Activated naive CD4-positive, alpha-beta T cell treated with anti-CD3 and anti-CD28 coated beads, Interleukin-2, amount 50 U/mL, for 24 hours (primary cell): Measurements from ENCODE around the gene SLC50A1.
"Not testable (repeated sequence)": the region's sequence is repeated elsewhere in the genome, so short reads cannot be mapped to it uniquely, and the experiment has no call there.

Experiments used
- H3K27ac Mint-ChIP-seq: one replicate; pipeline ENCODE4 v1.8.0; 2021; ENCODE audit warnings: mild to moderate bottlenecking, mixed read lengths
- H3K27me3 Mint-ChIP-seq: one replicate; pipeline ENCODE4 v1.8.0; 2021; ENCODE audit warnings: mixed read lengths
- H3K36me3 Mint-ChIP-seq: one replicate; pipeline ENCODE4 v1.8.0; 2021; ENCODE audit warnings: mixed read lengths
- H3K4me1 Mint-ChIP-seq: one replicate; pipeline ENCODE4 v1.8.0; 2021; ENCODE audit warnings: mixed read lengths
- H3K4me3 Mint-ChIP-seq: one replicate; pipeline ENCODE4 v1.8.0; 2021; ENCODE audit warnings: mild to moderate bottlenecking, mixed read lengths
- H3K9me3 Mint-ChIP-seq: one replicate; pipeline ENCODE4 v1.8.0; 2021; ENCODE audit warnings: mixed read lengths

SLC50A1 gene

GRCh38 chr1:155140630-155140953 lies 4.9 kb downstream of the SLC50A1 start:
- peak overlapping the region; percentile 93 for H3K4me3 Mint-ChIP-seq
- H3K4me1 Mint-ChIP-seq = peaks cover 33% of the 10 kb centered on the region
- H3K36me3 Mint-ChIP-seq = peaks cover 2% of the 10 kb centered on the region
- no peaks in the 10 kb centered on the region for H3K9me3 Mint-ChIP-seq
- peak overlapping the region; percentile 93 for H3K27ac Mint-ChIP-seq
- peaks cover under 1% of the 10 kb centered on the region for H3K27me3 Mint-ChIP-seq

DNA sequence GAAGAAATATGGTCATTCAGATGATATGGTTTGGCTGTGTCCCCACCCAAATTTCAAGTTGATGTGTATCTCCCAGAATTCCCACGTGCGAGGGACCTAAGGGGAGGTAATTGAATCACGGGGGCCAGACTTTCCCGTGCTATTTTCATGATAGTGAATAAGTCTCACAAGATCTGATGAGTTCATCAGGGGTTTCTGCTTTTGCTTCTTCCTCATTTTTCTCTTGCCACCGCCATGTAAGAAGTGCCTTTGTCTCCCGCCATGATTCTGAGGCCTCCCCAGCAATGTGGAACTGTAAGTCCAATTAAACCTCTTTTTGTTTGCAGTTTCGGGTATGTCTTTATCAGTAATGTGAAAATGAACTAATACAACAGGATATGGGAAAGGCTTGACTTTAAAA lies 6.1 kb downstream of the SLC50A1 start:
- Mint-ChIP-seq H3K4me3 (no peak overlapping the region), H3K36me3 (peaks cover 2% of the 10 kb centered on the region)

GRCh38 chr1:155145491-155145890 lies 9.8 kb downstream of the SLC50A1 start:
- Mint-ChIP-seq H3K4me3 (no peak overlapping the region), H3K27me3 (peaks cover 1% of the 10 kb centered on the region), H3K27ac (no peak overlapping the region), H3K4me1 (peaks cover 2% of the 10 kb centered on the region), H3K9me3 (no peaks in the 10 kb centered on the region), H3K36me3 (no peaks in the 10 kb centered on the region)

More for the DNA sequence above, 6.1 kb downstream of the SLC50A1 start:
- H3K27ac Mint-ChIP-seq = no peak overlapping the region
- peaks cover 28% of the 10 kb centered on the region for H3K4me1 Mint-ChIP-seq
- H3K9me3 Mint-ChIP-seq = no peaks in the 10 kb centered on the region
- H3K27me3 Mint-ChIP-seq = peaks cover 1% of the 10 kb centered on the region

DNA sequence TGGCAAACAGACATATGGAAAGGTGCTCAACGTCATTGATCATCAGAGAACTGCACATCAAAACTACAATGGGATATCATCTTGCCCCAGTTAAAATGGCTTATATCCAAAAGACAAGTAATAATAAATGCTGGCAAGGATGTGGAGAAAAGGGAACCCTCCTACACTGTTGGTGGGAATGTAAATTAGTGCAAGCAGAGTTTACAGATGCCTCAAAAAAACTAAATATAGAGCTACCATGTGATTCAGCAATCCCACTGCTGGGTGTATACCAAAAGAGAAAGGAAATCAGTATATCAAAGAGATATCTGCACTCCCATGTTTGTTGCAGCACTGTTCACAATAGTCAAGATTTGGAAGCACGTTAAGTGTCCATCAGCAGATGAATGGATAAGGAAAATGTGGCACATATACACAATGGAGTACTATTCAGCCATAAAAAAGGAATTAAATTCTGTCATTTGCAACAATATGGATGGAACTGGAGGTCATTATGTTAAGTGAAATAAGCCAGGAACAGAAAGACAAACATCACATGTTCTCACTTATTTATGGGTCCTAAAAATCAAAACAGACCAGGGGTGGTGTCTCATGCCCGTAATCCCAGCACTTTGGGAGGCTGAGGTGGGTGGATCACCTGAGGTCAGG lies 20.5 kb downstream of the SLC50A1 start:
- not testable (repeated sequence) for H3K4me1 Mint-ChIP-seq, H3K4me3 Mint-ChIP-seq, H3K27ac Mint-ChIP-seq, H3K9me3 Mint-ChIP-seq, H3K36me3 Mint-ChIP-seq, H3K27me3 Mint-ChIP-seq

DNA sequence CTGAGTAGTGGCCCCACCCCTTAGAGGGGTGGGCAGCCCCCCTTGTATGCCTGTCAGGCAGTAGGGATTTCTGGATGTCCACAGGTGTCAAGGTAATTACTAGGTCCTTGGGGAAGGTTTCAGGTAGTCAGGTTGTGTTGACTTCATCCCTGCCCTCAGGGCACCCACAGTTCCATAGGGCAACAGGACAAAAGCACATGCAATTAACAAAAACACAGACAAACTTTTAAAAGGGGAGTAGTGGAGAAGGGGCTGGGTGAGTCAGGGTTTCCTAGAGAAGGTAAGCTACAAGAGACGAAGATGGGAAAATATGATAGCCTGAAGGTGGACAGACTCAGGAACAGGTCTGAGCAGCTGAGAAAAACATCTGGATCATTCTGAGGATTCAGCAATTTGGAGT lies 23.3 kb downstream of the SLC50A1 start:
- Mint-ChIP-seq H3K27me3 (no peaks in the 10 kb centered on the region), H3K36me3 (no peaks in the 10 kb centered on the region), H3K9me3 (no peaks in the 10 kb centered on the region), H3K27ac (no peak overlapping the region), H3K4me1 (no peaks in the 10 kb centered on the region), H3K4me3 (no peak overlapping the region)

DNA sequence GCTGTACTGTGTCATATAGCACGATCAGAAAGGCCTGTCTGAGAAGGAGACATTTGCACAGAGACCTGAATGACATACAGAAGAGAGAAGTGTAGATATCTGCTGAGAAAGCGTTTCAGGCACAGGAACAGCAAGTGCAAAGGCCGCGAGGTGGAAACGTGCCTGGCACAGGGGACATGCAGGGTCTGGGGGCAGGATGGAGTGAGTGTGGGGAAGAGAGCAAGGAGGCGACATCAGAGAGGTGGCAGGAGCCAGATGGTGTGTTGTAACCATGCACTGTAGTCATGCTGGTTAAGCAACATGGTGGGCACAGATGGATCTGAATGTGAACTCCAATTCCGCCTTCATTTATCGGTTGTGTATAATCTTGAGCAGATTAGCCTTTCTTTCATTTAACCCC lies 24.5 kb downstream of the SLC50A1 start:
- no peaks in the 10 kb centered on the region for H3K36me3 Mint-ChIP-seq
- H3K27me3 Mint-ChIP-seq = no peaks in the 10 kb centered on the region
- H3K9me3 Mint-ChIP-seq = no peaks in the 10 kb centered on the region
- H3K4me1 Mint-ChIP-seq = no peaks in the 10 kb centered on the region
- no peak overlapping the region for H3K27ac Mint-ChIP-seq
- no peak overlapping the region for H3K4me3 Mint-ChIP-seq

DNA sequence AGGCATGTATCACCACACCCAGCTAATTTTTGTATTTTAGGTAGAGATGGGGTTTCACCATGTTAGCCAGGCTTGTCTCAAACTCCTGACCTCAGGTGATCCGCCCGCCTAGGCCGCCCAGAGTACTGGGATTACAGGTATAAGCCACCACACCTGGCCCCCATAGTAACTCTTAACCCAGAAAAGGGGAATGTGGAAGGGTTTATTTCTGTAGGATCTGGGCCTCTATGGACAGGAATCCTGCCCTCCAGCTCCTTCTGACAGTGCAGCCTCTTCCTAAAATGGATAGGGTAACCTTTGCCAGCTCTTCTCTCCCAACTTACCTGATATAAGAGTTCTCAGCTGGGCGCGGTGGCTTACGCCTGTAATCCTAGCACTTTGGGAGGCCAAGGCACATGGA lies 27.0 kb downstream of the SLC50A1 start:
- not testable (repeated sequence) for H3K27me3 Mint-ChIP-seq

GRCh38 chr1:155163785-155164184 lies 28.1 kb downstream of the SLC50A1 start:
- not testable (repeated sequence) for H3K27ac Mint-ChIP-seq, H3K27me3 Mint-ChIP-seq, H3K36me3 Mint-ChIP-seq, H3K9me3 Mint-ChIP-seq, H3K4me3 Mint-ChIP-seq
- H3K4me1 Mint-ChIP-seq = peaks cover 13% of the 10 kb centered on the region

More for the DNA sequence above, 27.0 kb downstream of the SLC50A1 start:
- not testable (repeated sequence) for H3K9me3 Mint-ChIP-seq, H3K27ac Mint-ChIP-seq, H3K4me1 Mint-ChIP-seq, H3K36me3 Mint-ChIP-seq, H3K4me3 Mint-ChIP-seq

GRCh38 chr1:155164625-155165024 lies 29.0 kb downstream of the SLC50A1 start:
- H3K4me1 Mint-ChIP-seq = peaks cover 13% of the 10 kb centered on the region
- H3K9me3 Mint-ChIP-seq, H3K4me3 Mint-ChIP-seq, H3K27me3 Mint-ChIP-seq, H3K27ac Mint-ChIP-seq, H3K36me3 Mint-ChIP-seq: not testable (repeated sequence)

- no peaks in the 10 kb centered on the region for H3K27me3 Mint-ChIP-seq
- H3K4me1 Mint-ChIP-seq = peaks cover 13% of the 10 kb centered on the region
- H3K9me3 Mint-ChIP-seq = no peaks in the 10 kb centered on the region
- peaks cover 6% of the 10 kb centered on the region for H3K36me3 Mint-ChIP-seq
- H3K4me3 Mint-ChIP-seq = no peak overlapping the region
- no peak overlapping the region for H3K27ac Mint-ChIP-seq
These were observed 30.4 kb downstream of the SLC50A1 start for GRCh38 chr1:155166051-155166470.

DNA sequence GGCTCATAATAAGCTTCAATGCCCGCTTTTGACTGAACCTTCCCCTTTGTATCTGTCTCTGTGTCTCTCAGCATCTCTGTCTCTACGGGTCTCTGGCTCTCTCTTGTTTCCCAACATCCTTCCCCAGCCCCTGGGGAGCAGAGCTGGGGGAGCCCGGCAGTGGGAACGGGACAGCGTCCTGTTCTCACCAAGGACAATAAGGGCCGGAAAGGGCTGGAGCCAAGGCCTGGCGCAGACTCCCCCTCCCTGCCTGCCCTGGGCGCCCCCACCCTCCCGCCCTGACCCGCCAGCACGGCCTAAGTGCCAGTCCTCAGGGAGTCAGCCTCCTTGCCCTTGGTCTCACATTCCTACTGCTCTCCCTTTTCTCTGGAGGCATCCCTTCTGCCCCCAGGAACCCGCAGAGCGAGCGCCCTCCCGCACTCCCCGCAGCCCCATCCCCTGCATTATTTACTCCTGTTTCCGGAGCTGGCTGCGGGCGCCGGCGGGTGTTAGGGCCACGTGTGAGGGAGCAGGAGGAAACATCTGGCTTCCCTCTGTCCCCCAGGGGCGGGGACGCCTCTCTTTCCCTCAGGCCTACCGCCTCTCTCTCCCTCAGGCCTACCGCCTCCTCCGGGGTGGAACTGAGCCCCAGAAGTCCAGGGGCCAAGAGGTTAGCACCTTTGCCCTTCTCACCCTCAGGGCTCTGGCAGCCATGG lies 31.0 kb downstream of the SLC50A1 start:
- H3K9me3 Mint-ChIP-seq = no peaks in the 10 kb centered on the region
- H3K36me3 Mint-ChIP-seq = peaks cover 6% of the 10 kb centered on the region
- H3K4me3 Mint-ChIP-seq = no peak overlapping the region
- H3K4me1 Mint-ChIP-seq = peaks cover 13% of the 10 kb centered on the region
- H3K27ac Mint-ChIP-seq = peak overlapping the region; percentile 55
- no peaks in the 10 kb centered on the region for H3K27me3 Mint-ChIP-seq

DNA sequence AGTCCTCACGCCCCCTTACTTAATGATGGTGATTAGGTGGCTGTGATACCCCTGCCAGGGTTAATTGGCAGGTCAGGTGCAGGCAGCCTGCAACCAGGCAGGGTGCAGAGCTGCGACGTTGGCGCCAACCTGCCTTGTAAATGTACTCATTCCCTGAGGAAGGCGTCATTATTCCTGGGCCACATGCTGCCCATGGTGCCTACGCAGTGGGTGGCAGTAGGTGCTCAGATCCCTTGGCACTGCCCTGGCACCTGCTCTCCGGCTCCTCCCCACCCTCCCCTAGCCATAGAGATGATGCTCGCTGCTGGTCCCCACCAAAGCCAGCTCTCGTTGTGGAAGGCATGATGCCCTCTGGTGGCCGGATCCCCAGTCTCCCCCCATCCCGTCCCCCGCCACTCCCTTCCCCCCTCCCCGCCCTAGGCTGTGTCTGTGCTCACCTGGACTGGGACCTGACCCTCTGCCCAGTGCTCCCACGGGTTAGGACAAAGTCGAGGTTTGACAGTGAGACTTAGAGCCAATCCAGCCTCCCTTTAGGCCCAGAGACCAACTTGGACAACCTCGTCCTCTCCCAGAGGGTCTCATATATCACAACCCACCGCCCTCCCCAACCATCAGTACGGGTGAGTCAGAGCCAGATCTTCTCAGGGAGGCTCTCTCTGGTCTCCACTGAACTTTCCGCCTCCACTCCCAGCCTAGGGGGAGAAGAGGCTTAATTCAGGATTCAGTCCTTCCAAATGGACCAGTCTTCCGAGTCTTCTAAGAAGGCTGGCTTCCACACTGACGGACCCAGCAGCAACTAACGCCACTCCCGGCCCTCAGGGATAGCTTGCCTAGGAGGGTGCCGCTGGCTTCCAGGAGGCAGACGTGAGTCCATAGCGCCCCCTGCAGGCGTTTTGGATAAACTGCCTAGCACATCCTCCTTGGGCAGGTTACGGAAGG lies 31.8 kb downstream of the SLC50A1 start:
- no peak overlapping the region for H3K27ac Mint-ChIP-seq
- peaks cover 8% of the 10 kb centered on the region for H3K36me3 Mint-ChIP-seq
- H3K9me3 Mint-ChIP-seq = no peaks in the 10 kb centered on the region
- H3K4me1 Mint-ChIP-seq = peaks cover 20% of the 10 kb centered on the region
- peak overlapping the region; percentile 12 for H3K4me3 Mint-ChIP-seq
- no peaks in the 10 kb centered on the region for H3K27me3 Mint-ChIP-seq

DNA sequence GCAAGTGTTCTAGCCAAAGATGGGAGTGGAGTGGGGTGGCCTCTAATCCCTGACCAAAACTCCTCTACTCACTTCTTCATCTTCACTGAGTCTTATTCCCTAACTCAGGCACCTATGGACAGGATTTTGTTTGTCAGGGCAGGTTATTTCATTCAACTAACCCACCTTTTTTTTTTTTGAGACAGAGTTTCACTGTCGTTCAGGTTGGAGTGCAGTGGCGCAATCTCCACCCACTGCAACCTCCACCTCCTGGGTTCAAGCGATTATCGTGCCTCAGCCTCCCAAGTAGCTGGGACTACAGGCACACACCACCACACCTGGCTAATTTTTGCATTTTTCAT lies 32.4 kb downstream of the SLC50A1 start:
- H3K4me3 Mint-ChIP-seq = not testable (repeated sequence)

GRCh38 chr1:155168456-155169210 lies 33.0 kb downstream of the SLC50A1 start:
- no peaks in the 10 kb centered on the region for H3K9me3 Mint-ChIP-seq
- no peaks in the 10 kb centered on the region for H3K27me3 Mint-ChIP-seq
- peaks cover 8% of the 10 kb centered on the region for H3K36me3 Mint-ChIP-seq
- H3K4me1 Mint-ChIP-seq = peaks cover 27% of the 10 kb centered on the region
- no peak overlapping the region for H3K4me3 Mint-ChIP-seq
- H3K27ac Mint-ChIP-seq = no peak overlapping the region

More for the DNA sequence above, 32.4 kb downstream of the SLC50A1 start:
- H3K4me1 Mint-ChIP-seq = peaks cover 21% of the 10 kb centered on the region
- H3K27ac Mint-ChIP-seq, H3K36me3 Mint-ChIP-seq, H3K9me3 Mint-ChIP-seq, H3K27me3 Mint-ChIP-seq: not testable (repeated sequence)

GRCh38 chr1:155169541-155169940 lies 33.9 kb downstream of the SLC50A1 start:
- H3K4me1 Mint-ChIP-seq = peaks cover 33% of the 10 kb centered on the region

More at GRCh38 chr1:155169541-155169940, 33.9 kb downstream of the SLC50A1 start:
- Mint-ChIP-seq H3K27me3 (no peaks in the 10 kb centered on the region), H3K27ac (peak overlapping the region; percentile 8), H3K9me3 (no peaks in the 10 kb centered on the region), H3K36me3 (peaks cover 8% of the 10 kb centered on the region), H3K4me3 (peak overlapping the region; percentile 0)
